Neuronal stem cell (in vitro differentiated cells): Measurements from ENCODE around the gene GRAMD2A.
A peak's percentile ranks its signal among the peaks of the same experiment; 100 is the strongest.

ENCODE experiments used
- DNase-seq: peaks from one replicate; pipeline ENCODE4 v3.0.0-alpha.2; 2013; ENCODE audit warnings: low spot score
- H2AFZ ChIP-seq: one replicate; pipeline ENCODE4 v1.6.1; 2013; ENCODE audit warnings: mild to moderate bottlenecking, low read length, inconsistent platforms
- H2AK5ac ChIP-seq: 2 replicates; pipeline ENCODE4 v1.6.1; 2013; ENCODE audit warnings: low read depth, mild to moderate bottlenecking, inconsistent platforms, low read length, moderate library complexity, mixed read lengths
- H2BK120ac ChIP-seq: 2 replicates; pipeline ENCODE4 v1.6.1; 2013; ENCODE audit warnings: low read depth, mild to moderate bottlenecking, inconsistent platforms, low read length, moderate library complexity, mixed read lengths
- H2BK12ac ChIP-seq: one replicate; pipeline ENCODE4 v1.6.1; 2013; ENCODE audit warnings: low read length, inconsistent platforms
- H2BK15ac ChIP-seq: 2 replicates; pipeline ENCODE4 v1.6.1; 2013; ENCODE audit warnings: mild to moderate bottlenecking, low read length, inconsistent platforms, mixed read lengths
- H2BK5ac ChIP-seq: one replicate; pipeline ENCODE4 v1.6.1; 2013; ENCODE audit warnings: inconsistent platforms, mild to moderate bottlenecking, low read length, moderate library complexity
- H3K14ac ChIP-seq: one replicate; pipeline ENCODE4 v1.6.1; 2013; ENCODE audit warnings: low read length, inconsistent platforms
- H3K18ac ChIP-seq: 2 replicates; pipeline ENCODE4 v1.6.1; 2013; ENCODE audit warnings: low read length, inconsistent platforms
- H3K23ac ChIP-seq: 2 replicates; pipeline ENCODE4 v1.6.1; 2013; ENCODE audit warnings: low read depth, mild to moderate bottlenecking, mixed read lengths, low read length, inconsistent platforms; ENCODE audit not compliant: poor library complexity
- H3K27ac ChIP-seq: replicated peaks from 3 replicates; pipeline ENCODE4 v1.5.1; 2013; ENCODE audit warnings: low read length, inconsistent platforms
- H3K27me3 ChIP-seq, 3 experiments: 2 replicates each; pipeline ENCODE4 v1.6.1; 2013; ENCODE audit warnings: low read length in 3 of 3, mild to moderate bottlenecking in 2 of 3, inconsistent platforms in 1 of 3, low read depth in 1 of 3, mixed read lengths in 1 of 3, moderate library complexity in 1 of 3; ENCODE audit not compliant: control insufficient read depth in 3 of 3, insufficient read depth in 3 of 3
- H3K36me3 ChIP-seq, 2 donors: replicated peaks in 1 of 2; 2 replicates each; pipeline ENCODE4 v1.6.1; 2013; ENCODE audit warnings: low read length in 2 of 2; ENCODE audit not compliant: control insufficient read depth in 2 of 2, insufficient read depth in 2 of 2
- H3K4ac ChIP-seq: 2 replicates; pipeline ENCODE4 v1.6.1; 2013; ENCODE audit warnings: inconsistent platforms, mild to moderate bottlenecking, low read length, moderate library complexity
- H3K4me1 ChIP-seq, 2 donors: 1 replicate in 1 of 2; 2 replicates in 1 of 2; pipeline ENCODE4 v1.6.1; 2013; ENCODE audit warnings: low read length in 2 of 2, low read depth in 1 of 2; ENCODE audit not compliant: control insufficient read depth in 2 of 2, insufficient read depth in 1 of 2
- H3K4me2 ChIP-seq: one replicate; pipeline ENCODE4 v1.6.1; 2013; ENCODE audit warnings: mild to moderate bottlenecking, low read length, inconsistent platforms; ENCODE audit not compliant: insufficient read depth, poor library complexity, severe bottlenecking
- H3K4me3 ChIP-seq, 2 donors: 2 replicates each; pipeline ENCODE4 v1.5.1; 2013; ENCODE audit warnings: low read length in 2 of 2, mild to moderate bottlenecking in 2 of 2, inconsistent platforms in 1 of 2, moderate library complexity in 1 of 2
- H3K79me1 ChIP-seq: one replicate; pipeline ENCODE4 v1.6.1; 2013; ENCODE audit warnings: low read depth, mild to moderate bottlenecking, inconsistent platforms, low read length, moderate library complexity
- H3K9ac ChIP-seq: one replicate; pipeline ENCODE4 v1.6.1; 2013; ENCODE audit warnings: mild to moderate bottlenecking, low read depth, low read length, inconsistent platforms; ENCODE audit not compliant: poor library complexity
- H3K9me3 ChIP-seq, 2 donors: replicated peaks in 1 of 2; 2 replicates each; pipeline versions ENCODE3 to v1.6.1; 2013; ENCODE audit warnings: low read length in 2 of 2, mild to moderate bottlenecking in 2 of 2, inconsistent platforms in 1 of 2, low read depth in 1 of 2, mixed read lengths in 1 of 2, moderate library complexity in 1 of 2; ENCODE audit not compliant: control insufficient read depth in 2 of 2, insufficient read depth in 1 of 2
- H4K8ac ChIP-seq: one replicate; pipeline ENCODE4 v1.6.1; 2013; ENCODE audit warnings: low read depth, mild to moderate bottlenecking, inconsistent platforms, low read length, moderate library complexity
- H4K91ac ChIP-seq: one replicate; pipeline ENCODE4 v1.6.1; 2013; ENCODE audit warnings: low read length, low read depth, mild to moderate bottlenecking, inconsistent platforms; ENCODE audit not compliant: poor library complexity
- WGBS, 2 donors: extraction: QIAGEN DNeasy Blood & Tissue Kit; methylation state at CpG; one replicate each; pipeline ENCODE4 v1.1.7; 2013; ENCODE audit warnings: missing lambda C conversion rate in 2 of 2, mixed read lengths in 1 of 2; ENCODE audit not compliant: insufficient read length in 2 of 2, insufficient replicate concordance in 1 of 2; ENCODE audit errors: extremely low coverage in 2 of 2; 5-methylcytosine and 5-hydroxymethylcytosine counted together

GRAMD2A gene

GRCh38 chr15:72117486-72118016 lies 80.0 kb downstream of the GRAMD2A start:
- Histone ChIP-seq H2BK120ac (no peak overlapping the region), H3K4me1 (peaks cover 0 to 4% of the 10 kb centered on the region in 2 donors), H3K36me3 (no peaks in the 10 kb centered on the region), H3K27me3 (no peaks in the 10 kb centered on the region), H3K9ac (peak overlapping the region; percentile 95), H2AK5ac (no peak overlapping the region), H2BK15ac (peak overlapping the region; percentile 71), H3K14ac (peak overlapping the region; percentile 95), H3K9me3 (no peaks in the 10 kb centered on the region), H2BK12ac (peak overlapping the region; percentile 18), H3K18ac (peak overlapping the region; percentile 98), H3K4me2 (peak overlapping the region; percentile 96), H2BK5ac (peak overlapping the region; percentile 98), H3K27ac (peak overlapping the region; percentile 89), H4K91ac (no peak overlapping the region), H3K79me1 (no peaks in the 10 kb centered on the region), H4K8ac (no peak overlapping the region), H2AFZ (peak overlapping the region; percentile 96), H3K23ac (peak overlapping the region; percentile 98), H3K4ac (peak overlapping the region; percentile 60), H3K4me3 (peak overlapping the region; percentile 91 to 100)
- WGBS, 2 donors: no CpG with 5 or more reads among the region's 59 CpGs
- peak; percentile 71 for DNase-seq

DNA sequence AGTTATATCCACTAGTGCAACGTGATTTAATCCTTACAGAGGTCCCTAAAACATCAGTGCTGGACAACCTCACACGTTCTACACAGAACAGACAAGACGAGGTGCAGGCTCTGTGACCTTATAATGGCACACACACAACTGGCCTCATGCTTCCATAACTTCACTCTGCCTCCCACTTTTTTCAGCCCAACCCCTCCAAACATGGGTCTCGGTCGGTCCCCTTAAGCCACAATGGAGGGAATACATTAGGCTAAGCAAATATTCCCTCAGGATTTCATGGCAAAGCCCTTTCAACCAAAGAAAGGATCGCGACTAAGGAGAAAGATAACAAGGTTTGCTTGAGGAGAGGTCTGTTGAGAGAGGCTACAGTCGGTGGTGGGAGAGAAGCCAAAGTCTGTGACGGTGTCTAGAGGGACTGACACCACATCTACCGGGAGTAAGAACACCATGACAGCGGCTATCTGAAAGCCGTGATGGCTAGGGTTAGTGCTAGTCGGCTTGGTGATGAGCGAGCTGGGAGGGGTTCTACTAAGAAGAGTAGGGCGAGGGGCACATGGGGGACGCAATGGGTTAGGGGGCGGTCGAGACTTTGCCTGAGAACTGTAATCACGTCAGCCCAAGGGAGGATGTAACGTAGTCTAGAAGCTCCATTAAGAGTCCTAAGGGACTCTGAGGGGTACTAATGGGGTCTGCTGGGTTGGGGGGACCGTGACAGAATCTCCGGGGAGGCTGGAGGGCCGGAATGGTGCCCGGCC lies 80.7 kb downstream of the GRAMD2A start:
- no peak for DNase-seq
- Histone ChIP-seq H3K79me1 (no peaks in the 10 kb centered on the region), H2BK120ac (no peak overlapping the region), H2BK12ac (no peak overlapping the region), H3K36me3 (no peaks in the 10 kb centered on the region), H3K4me3 (peak overlapping the region; percentile 91 to 100), H3K27ac (no peak overlapping the region), H3K27me3 (no peaks in the 10 kb centered on the region), H3K4me2 (peak overlapping the region; percentile 96), H3K9me3 (no peaks in the 10 kb centered on the region), H3K4me1 (peaks cover 0 to 4% of the 10 kb centered on the region in 2 donors), H4K8ac (no peak overlapping the region), H3K18ac (peak overlapping the region; percentile 98), H3K14ac (no peak overlapping the region), H2AK5ac (no peak overlapping the region), H4K91ac (no peak overlapping the region), H2BK5ac (peak overlapping the region; percentile 98), H2BK15ac (no peak overlapping the region), H3K9ac (peak overlapping the region; percentile 75), H3K4ac (no peak overlapping the region), H3K23ac (peak overlapping the region; percentile 3), H2AFZ (peak overlapping the region; percentile 96)
- WGBS, 2 donors: no CpG with 5 or more reads among the region's 24 CpGs

DNA sequence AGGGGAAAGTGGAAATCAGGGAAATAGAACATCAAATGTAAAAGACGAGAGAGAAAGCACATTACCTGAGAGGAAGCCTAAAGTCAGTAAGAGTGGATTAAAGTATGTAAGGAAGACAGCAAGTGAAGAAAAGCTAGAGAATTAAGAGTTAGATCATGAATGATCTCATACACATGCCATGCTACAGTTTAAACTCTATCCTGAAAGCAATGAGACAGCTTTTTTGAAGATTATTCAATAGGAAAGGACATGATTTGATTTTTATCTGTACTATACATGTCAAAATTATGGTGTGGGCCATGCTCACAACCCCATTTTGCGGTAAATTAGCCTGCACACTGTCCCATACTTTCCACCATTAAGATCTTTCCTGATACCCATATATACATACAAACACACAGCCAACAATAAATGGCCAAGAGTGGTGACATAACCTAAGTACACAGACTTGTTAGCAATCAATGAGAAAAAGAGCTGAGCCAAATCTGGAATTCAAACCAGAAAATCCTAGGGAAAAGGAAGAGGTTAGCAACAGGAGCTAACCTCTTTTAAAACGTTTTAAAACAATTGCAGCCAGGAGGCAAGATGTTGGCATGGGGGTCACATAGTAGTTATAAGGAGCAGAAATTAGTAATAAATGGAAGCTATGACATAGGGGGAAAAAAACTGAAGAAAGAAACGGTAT lies 84.1 kb downstream of the GRAMD2A start:
- Histone ChIP-seq H3K27ac (no peak overlapping the region), H4K8ac (no peak overlapping the region), H3K4me1 (peaks cover 0 to 3% of the 10 kb centered on the region in 2 donors), H3K4me3 (no peak overlapping the region), H2BK15ac (no peak overlapping the region), H3K14ac (no peak overlapping the region), H4K91ac (no peak overlapping the region), H3K18ac (no peak overlapping the region), H3K27me3 (no peaks in the 10 kb centered on the region), H3K36me3 (no peaks in the 10 kb centered on the region), H2BK120ac (no peak overlapping the region), H3K9me3 (no peaks in the 10 kb centered on the region), H3K9ac (no peak overlapping the region), H2AFZ (no peak overlapping the region), H2AK5ac (no peak overlapping the region), H2BK12ac (no peak overlapping the region), H3K4me2 (no peak overlapping the region), H3K23ac (no peak overlapping the region), H2BK5ac (no peak overlapping the region), H3K79me1 (no peaks in the 10 kb centered on the region), H3K4ac (no peak overlapping the region)
- WGBS, 2 donors: no CpG with 5 or more reads among the region's 4 CpGs
- DNase-seq: no peak

- no peak overlapping the region for H4K91ac ChIP-seq
- H2AFZ ChIP-seq: no peak overlapping the region
- H3K23ac ChIP-seq: no peak overlapping the region
- no peak overlapping the region for H2BK15ac ChIP-seq
- H3K9ac ChIP-seq: no peak overlapping the region
- peaks cover 0 to 3% of the 10 kb centered on the region in 2 donors for H3K4me1 ChIP-seq
- no peak overlapping the region for H3K4me2 ChIP-seq
- H3K14ac ChIP-seq: no peak overlapping the region
- no peak overlapping the region for H2BK5ac ChIP-seq
- no peak for DNase-seq
- H3K4ac ChIP-seq: no peak overlapping the region
- no peaks in the 10 kb centered on the region for H3K79me1 ChIP-seq
- no peak overlapping the region for H2BK120ac ChIP-seq
- H2BK12ac ChIP-seq: no peak overlapping the region
- H3K36me3 ChIP-seq: no peaks in the 10 kb centered on the region
- no peak overlapping the region for H2AK5ac ChIP-seq
- no peaks in the 10 kb centered on the region for H3K27me3 ChIP-seq
- H3K27ac ChIP-seq: no peak overlapping the region
- no peak overlapping the region for H3K18ac ChIP-seq
- no peak overlapping the region for H3K4me3 ChIP-seq
- H4K8ac ChIP-seq: no peak overlapping the region
- H3K9me3 ChIP-seq: no peaks in the 10 kb centered on the region
These were observed 84.8 kb downstream of the GRAMD2A start for GRCh38 chr15:72112805-72113204.
